ENCODE data around the gene CDH10. TPM values are rescaled to one million over a fixed set of nuclear protein-coding genes. Genes with fewer than 3 reads are reported as not detected.

The CDH10 gene
- total RNA-seq, 2 experiments from 2014 or later: not detected

DNA sequence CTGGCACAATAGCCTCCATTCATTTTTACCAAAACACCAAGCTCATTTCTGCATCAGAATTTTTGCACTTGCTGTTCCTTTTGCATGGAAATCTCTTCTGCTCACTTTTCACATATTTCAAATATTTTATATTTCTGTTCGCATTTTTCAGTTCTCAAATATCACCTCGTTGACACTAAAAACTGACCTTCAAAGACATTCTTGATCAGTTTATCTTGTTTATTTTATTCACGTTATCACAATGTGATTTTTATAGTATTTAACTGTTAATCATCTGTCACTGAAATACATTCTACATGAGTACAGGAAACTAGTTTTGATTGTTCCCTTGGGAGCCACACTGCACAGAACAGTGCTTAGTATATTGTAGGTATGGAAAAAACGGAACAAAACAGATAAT lies 29.6 kb downstream of the CDH10 start:
- TF ChIP-seq CTCF (conservative IDR thresholded peaks at IDR 0.05; ENCODE audit: low read length): no peak
- TF ChIP-seq EZH2phosphoT487 (IDR thresholded peaks at IDR 0.05; ENCODE audit: borderline replicate concordance, low read depth, low read length): no peak

GRCh38 chr5:24609706-24610105 lies 35.1 kb downstream of the CDH10 start:
- no peak overlapping the region for H3K27ac ChIP-seq (ENCODE audit: low read depth, low read length, poor library complexity, severe bottlenecking)
- H3K79me2 ChIP-seq (ENCODE audit: insufficient read depth, low read depth, low read length): no peaks in the 10 kb centered on the region
- no peak for DNase-seq (ENCODE audit: low spot score)
- H3K36me3 ChIP-seq (ENCODE audit: insufficient read depth, low read length): no peaks in the 10 kb centered on the region
- CTCF ChIA-PET (ENCODE audit: unreplicated experiment): no interaction called here
- H2AFZ ChIP-seq (ENCODE audit: low read length): no peak overlapping the region
- TF ChIP-seq EZH2phosphoT487 (IDR thresholded peaks at IDR 0.05; ENCODE audit: borderline replicate concordance, low read depth, low read length) (no peak), CTCF (conservative IDR thresholded peaks at IDR 0.05; ENCODE audit: low read length) (no peak)
- intact Hi-C loops (cut with micrococcal nuclease; ENCODE audit: unreplicated experiment): no loop called here
- no peaks in the 10 kb centered on the region for H4K20me1 ChIP-seq (ENCODE audit: insufficient read depth, low read length)
- H3K9me3 ChIP-seq (ENCODE audit: low read length): no peaks in the 10 kb centered on the region
- no peak overlapping the region for H3K4me3 ChIP-seq (ENCODE audit: low read depth, low read length, poor library complexity, severe bottlenecking)
- no peaks in the 10 kb centered on the region for H3K4me1 ChIP-seq (ENCODE audit: insufficient read depth, low read length, poor library complexity, severe bottlenecking)
- POLR2A ChIA-PET: no interaction called here
- no peak overlapping the region for H3K4me2 ChIP-seq (ENCODE audit: low read length)
- no TSS peak for BruUV-seq (replicated peaks)
- H3K9me2 ChIP-seq (ENCODE audit: insufficient read depth, low read length): no peaks in the 10 kb centered on the region

More for the DNA sequence above, 29.6 kb downstream of the CDH10 start:
- H3K36me3 ChIP-seq (ENCODE audit: insufficient read depth, low read length): no peaks in the 10 kb centered on the region
- ChIA-PET CTCF (ENCODE audit: unreplicated experiment) (no interaction called here), POLR2A (interaction anchor here (0.6 kb wide), 1 partner anchor 1221 kb away, joined by 3 read pairs; no protein-coding TSS in a partner anchor)
- DNase-seq (ENCODE audit: low spot score): no peak
- H3K9me2 ChIP-seq (ENCODE audit: insufficient read depth, low read length): no peaks in the 10 kb centered on the region
- no peak overlapping the region for H2AFZ ChIP-seq (ENCODE audit: low read length)
- BruUV-seq (replicated peaks): no TSS peak
- no peak overlapping the region for H3K27ac ChIP-seq (ENCODE audit: low read depth, low read length, poor library complexity, severe bottlenecking)
- H4K20me1 ChIP-seq (ENCODE audit: insufficient read depth, low read length): no peaks in the 10 kb centered on the region
- intact Hi-C loops (cut with micrococcal nuclease; ENCODE audit: unreplicated experiment): no loop called here
- H3K9me3 ChIP-seq (ENCODE audit: low read length): no peaks in the 10 kb centered on the region
- H3K4me3 ChIP-seq (ENCODE audit: low read depth, low read length, poor library complexity, severe bottlenecking): no peak overlapping the region
- no peaks in the 10 kb centered on the region for H3K4me1 ChIP-seq (ENCODE audit: insufficient read depth, low read length, poor library complexity, severe bottlenecking)
- H3K79me2 ChIP-seq (ENCODE audit: insufficient read depth, low read depth, low read length): no peaks in the 10 kb centered on the region
- H3K4me2 ChIP-seq (ENCODE audit: low read length): no peak overlapping the region

DNA sequence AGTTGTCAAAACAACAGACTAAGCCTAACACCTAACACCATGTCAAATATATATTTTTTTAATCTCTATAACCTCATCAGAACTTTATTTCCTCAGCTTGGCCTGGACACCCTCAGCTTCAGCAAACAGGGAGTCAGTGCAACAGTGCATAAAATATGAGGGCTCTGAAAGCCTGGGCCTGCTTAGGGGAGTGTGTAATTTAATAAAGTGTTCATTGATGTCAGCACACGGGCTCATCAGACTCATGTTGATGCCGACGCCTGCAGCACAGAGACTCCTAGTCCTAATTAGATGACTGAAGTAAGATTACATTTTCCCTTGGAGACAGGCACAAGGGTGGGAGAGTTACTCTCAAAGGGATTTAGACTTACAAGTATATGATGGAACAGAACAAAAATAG lies 37.8 kb downstream of the CDH10 start:
- H3K27ac ChIP-seq (ENCODE audit: low read depth, low read length, poor library complexity, severe bottlenecking): no peak overlapping the region
- H3K9me2 ChIP-seq (ENCODE audit: insufficient read depth, low read length): no peaks in the 10 kb centered on the region
- BruUV-seq (replicated peaks): no TSS peak
- H3K4me1 ChIP-seq (ENCODE audit: insufficient read depth, low read length, poor library complexity, severe bottlenecking): no peaks in the 10 kb centered on the region
- H3K79me2 ChIP-seq (ENCODE audit: insufficient read depth, low read depth, low read length): no peaks in the 10 kb centered on the region
- ChIA-PET POLR2A (no interaction called here), CTCF (ENCODE audit: unreplicated experiment) (no interaction called here)
- no peak overlapping the region for H3K4me3 ChIP-seq (ENCODE audit: low read depth, low read length, poor library complexity, severe bottlenecking)
- no peak overlapping the region for H3K4me2 ChIP-seq (ENCODE audit: low read length)
- TF ChIP-seq CTCF (conservative IDR thresholded peaks at IDR 0.05; ENCODE audit: low read length) (no peak), EZH2phosphoT487 (IDR thresholded peaks at IDR 0.05; ENCODE audit: borderline replicate concordance, low read depth, low read length) (no peak)
- H4K20me1 ChIP-seq (ENCODE audit: insufficient read depth, low read length): no peaks in the 10 kb centered on the region
- no peaks in the 10 kb centered on the region for H3K9me3 ChIP-seq (ENCODE audit: low read length)
- intact Hi-C loops (cut with micrococcal nuclease; ENCODE audit: unreplicated experiment): no loop called here
- no peak overlapping the region for H2AFZ ChIP-seq (ENCODE audit: low read length)
- no peaks in the 10 kb centered on the region for H3K36me3 ChIP-seq (ENCODE audit: insufficient read depth, low read length)
- DNase-seq (ENCODE audit: low spot score): no peak
